Activated T-cell treated with anti-CD3 and anti-CD28 coated beads, Interleukin-2, amount 50 U/mL, for 4 hours (primary cell): ENCODE data around the gene LPCAT1. TPM values are rescaled to one million over a fixed set of nuclear protein-coding genes. Genes with fewer than 3 reads are reported as not detected.

Experiments
- ATAC-seq, 2 donors: fragments of 200-7000 bp; cut with Tn5 transposase; one replicate each; pipeline ENCODE4 v1.10.0; 2021
- DNase-seq: peaks from one replicate; pipeline ENCODE4 v3.0.0-alpha.2; 2020
- H3K27me3 Mint-ChIP-seq: one replicate; pipeline ENCODE4 v1.8.0; 2021; ENCODE audit warnings: low read depth, mixed read lengths
- H3K36me3 Mint-ChIP-seq: one replicate; pipeline ENCODE4 v1.8.0; 2022; ENCODE audit warnings: mixed read lengths; ENCODE audit not compliant: insufficient read depth
- H3K4me1 Mint-ChIP-seq: one replicate; pipeline ENCODE4 v1.8.0; 2021; ENCODE audit warnings: low read depth, mixed read lengths
- H3K4me3 Mint-ChIP-seq: one replicate; pipeline ENCODE4 v1.8.0; 2021; ENCODE audit warnings: mild to moderate bottlenecking, moderate library complexity, mixed read lengths
- H3K9me3 Mint-ChIP-seq: one replicate; pipeline ENCODE4 v1.8.0; 2021; ENCODE audit warnings: mixed read lengths
- total RNA-seq, 3 donors: library from RNA; stranded (reverse); gene quantifications; one replicate each; pipeline ENCODE4 v1.2.1, GENCODE V29; 2021

The LPCAT1 gene
- total RNA-seq, 3 donors from 2014 or later, result 60.6 to 76.8 (median 65.7) TPM

DNA sequence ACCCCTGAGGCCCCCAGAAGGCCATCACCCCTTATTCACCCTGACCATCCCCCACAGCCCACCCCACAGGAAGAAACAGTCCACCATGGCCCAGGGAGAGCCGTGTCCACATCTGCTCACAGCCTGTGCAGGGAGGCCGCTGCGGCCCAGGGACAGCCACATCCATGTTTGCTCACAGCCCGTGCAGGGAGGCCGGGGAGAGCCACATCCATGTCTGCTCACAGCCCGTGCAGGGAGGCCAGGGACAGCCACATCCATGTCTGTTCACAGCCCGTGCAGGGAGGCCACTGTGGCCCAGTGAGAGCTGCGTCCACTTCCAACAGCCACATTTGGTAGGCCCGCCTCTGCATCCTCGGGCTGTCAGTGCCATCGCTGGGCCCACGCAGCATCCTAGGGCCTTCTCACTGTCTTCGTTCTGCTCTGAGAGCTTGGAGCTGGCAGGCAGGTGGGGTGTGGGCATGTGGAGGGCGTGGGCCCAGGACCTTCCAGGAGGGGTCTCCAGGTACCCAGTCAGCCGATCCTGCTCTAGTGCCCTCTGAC lies 38.1 kb downstream of the LPCAT1 start:
- Mint-ChIP-seq H3K27me3 (no peaks in the 10 kb centered on the region), H3K4me1 (peaks cover 17% of the 10 kb centered on the region), H3K4me3 (no peak overlapping the region), H3K9me3 (no peaks in the 10 kb centered on the region), H3K36me3 (peaks cover 25% of the 10 kb centered on the region)
- ATAC-seq (no peak), DNase-seq (no peak)

GRCh38 chr5:1484730-1485578 lies 38.8 kb downstream of the LPCAT1 start:
- DNase-seq (no peak), ATAC-seq (no peak)
- Mint-ChIP-seq H3K4me1 (peaks cover 16% of the 10 kb centered on the region), H3K4me3 (no peak overlapping the region), H3K36me3 (peaks cover 23% of the 10 kb centered on the region), H3K9me3 (no peaks in the 10 kb centered on the region), H3K27me3 (no peaks in the 10 kb centered on the region)

DNA sequence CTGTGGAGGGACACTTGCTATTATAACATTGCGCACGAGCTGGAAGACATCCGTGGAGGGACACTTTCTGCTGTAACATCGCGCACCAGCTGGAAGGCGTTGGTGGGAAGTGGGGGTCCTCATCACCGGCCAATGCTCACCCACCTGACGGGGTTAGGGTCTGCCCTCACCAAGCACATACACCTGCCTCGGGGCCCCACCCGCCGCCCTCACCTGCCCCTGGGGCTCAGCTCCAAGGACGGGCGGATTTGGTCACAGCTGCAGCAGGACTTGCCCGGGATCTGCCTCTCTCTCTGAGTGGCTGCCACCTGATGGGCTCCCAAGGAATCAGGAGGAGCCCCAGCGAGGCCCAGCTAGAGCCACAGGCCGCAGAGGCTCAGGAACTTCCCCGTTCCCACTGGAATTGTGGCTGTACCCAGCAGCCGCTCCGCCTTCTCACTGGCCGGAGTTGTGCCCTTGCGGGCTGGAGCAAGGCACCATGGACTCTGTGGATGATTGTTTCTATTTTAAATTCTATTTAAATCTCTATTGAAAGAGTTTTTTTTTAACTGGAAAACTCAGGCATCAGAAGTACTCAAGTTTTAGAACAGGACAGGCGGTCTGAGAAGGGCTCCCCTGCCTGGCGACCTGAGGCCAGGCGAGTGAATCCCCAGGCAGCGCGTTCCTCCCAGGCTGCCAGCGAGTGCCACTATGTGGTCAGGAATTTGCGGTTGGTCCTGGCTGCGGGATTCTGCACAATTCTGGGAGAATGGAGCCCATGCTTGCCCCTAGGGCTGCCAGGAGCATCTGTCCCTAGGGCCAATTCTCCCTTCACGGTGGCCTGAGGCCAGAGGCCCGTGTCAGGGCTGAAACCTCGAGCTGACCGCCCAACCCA lies 39.7 kb downstream of the LPCAT1 start:
- no peak for ATAC-seq
- no peaks in the 10 kb centered on the region for H3K9me3 Mint-ChIP-seq
- H3K36me3 Mint-ChIP-seq, result peaks cover 17% of the 10 kb centered on the region
- H3K4me1 Mint-ChIP-seq, result peaks cover 12% of the 10 kb centered on the region
- no peaks in the 10 kb centered on the region for H3K27me3 Mint-ChIP-seq
- no peak overlapping the region for H3K4me3 Mint-ChIP-seq
- no peak for DNase-seq

GRCh38 chr5:1483064-1483463 lies 40.7 kb downstream of the LPCAT1 start:
- ATAC-seq, result no peak
- Mint-ChIP-seq H3K4me3 (no peak overlapping the region), H3K27me3 (no peaks in the 10 kb centered on the region), H3K9me3 (no peaks in the 10 kb centered on the region), H3K4me1 (peaks cover 6% of the 10 kb centered on the region), H3K36me3 (peaks cover 12% of the 10 kb centered on the region)
- no peak for DNase-seq

DNA sequence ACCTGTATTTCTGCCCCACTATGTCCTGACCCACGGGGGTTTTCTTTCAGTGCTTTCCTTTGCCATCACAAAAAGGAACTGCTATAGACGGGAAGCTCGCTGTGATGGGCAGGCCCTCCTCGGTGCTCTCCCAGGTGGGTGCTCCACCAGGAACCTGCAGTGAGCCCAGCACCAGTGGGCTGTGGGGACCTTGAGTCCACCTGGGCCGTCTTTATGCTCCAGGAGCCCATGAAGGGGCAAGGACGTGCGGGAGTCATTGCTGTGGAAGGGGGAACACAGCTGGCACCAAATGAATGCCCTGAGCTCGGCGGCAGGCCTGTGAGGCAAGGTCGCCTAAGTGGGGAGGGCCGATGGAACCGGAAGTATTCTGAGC lies 41.8 kb downstream of the LPCAT1 start:
- no peaks in the 10 kb centered on the region for H3K9me3 Mint-ChIP-seq
- DNase-seq (no peak), ATAC-seq (no peak)
- H3K4me1 Mint-ChIP-seq, result peaks cover 6% of the 10 kb centered on the region
- no peaks in the 10 kb centered on the region for H3K27me3 Mint-ChIP-seq
- H3K4me3 Mint-ChIP-seq, result no peak overlapping the region
- H3K36me3 Mint-ChIP-seq, result peaks cover 11% of the 10 kb centered on the region

DNA sequence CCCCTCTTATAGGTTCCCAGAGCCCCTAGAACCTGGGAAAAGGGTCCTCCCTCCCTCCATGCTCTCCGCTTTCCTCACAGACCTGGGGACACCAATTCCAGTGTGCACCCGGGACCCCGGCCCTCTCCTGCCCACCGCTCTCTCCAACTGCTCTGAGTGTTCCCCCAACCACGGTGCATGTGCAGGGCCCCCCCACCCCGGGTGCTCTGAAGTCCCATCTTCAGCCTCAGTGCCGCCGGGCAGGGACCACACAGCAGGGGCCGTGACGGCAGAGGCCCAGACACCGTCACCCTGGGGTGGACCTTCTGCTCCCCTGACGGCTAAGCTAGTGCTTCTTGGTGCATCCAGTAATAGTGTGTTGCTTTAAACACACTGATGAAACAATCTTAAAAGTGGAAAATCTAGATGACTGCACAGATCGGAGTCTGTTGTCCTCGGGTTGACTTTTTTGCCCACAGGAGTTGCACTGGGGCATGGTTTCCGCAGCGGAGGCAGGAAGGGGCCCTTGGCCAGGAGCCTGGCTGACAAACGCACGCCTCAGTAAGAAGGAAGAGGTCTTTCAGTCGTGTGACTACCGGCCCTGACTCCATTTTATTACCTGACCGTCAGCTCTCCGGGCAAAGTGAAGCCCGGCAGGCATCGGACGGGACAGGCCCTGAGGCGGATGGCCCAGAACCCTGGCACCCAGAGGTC lies 42.3 kb downstream of the LPCAT1 start:
- Mint-ChIP-seq H3K4me1 (peaks cover 6% of the 10 kb centered on the region), H3K27me3 (no peaks in the 10 kb centered on the region), H3K4me3 (no peak overlapping the region), H3K9me3 (no peaks in the 10 kb centered on the region), H3K36me3 (peaks cover 14% of the 10 kb centered on the region)
- ATAC-seq, result no peak
- DNase-seq, result no peak

- H3K27me3 Mint-ChIP-seq, result no peaks in the 10 kb centered on the region
- H3K9me3 Mint-ChIP-seq, result no peaks in the 10 kb centered on the region
- H3K4me1 Mint-ChIP-seq, result peaks cover 6% of the 10 kb centered on the region
- DNase-seq (no peak), ATAC-seq (no peak)
- no peak overlapping the region for H3K4me3 Mint-ChIP-seq
- H3K36me3 Mint-ChIP-seq, result peaks cover 14% of the 10 kb centered on the region
Observed at GRCh38 chr5:1480806-1481205, 43.0 kb downstream of the LPCAT1 start.

- peaks cover 5% of the 10 kb centered on the region for H3K4me1 Mint-ChIP-seq
- no peaks in the 10 kb centered on the region for H3K27me3 Mint-ChIP-seq
- ATAC-seq (no peak), DNase-seq (no peak)
- peaks cover 14% of the 10 kb centered on the region for H3K36me3 Mint-ChIP-seq
- no peaks in the 10 kb centered on the region for H3K9me3 Mint-ChIP-seq
- H3K4me3 Mint-ChIP-seq, result peak overlapping the region; percentile 5
Observed at GRCh38 chr5:1480217-1480616, 43.5 kb downstream of the LPCAT1 start.

DNA sequence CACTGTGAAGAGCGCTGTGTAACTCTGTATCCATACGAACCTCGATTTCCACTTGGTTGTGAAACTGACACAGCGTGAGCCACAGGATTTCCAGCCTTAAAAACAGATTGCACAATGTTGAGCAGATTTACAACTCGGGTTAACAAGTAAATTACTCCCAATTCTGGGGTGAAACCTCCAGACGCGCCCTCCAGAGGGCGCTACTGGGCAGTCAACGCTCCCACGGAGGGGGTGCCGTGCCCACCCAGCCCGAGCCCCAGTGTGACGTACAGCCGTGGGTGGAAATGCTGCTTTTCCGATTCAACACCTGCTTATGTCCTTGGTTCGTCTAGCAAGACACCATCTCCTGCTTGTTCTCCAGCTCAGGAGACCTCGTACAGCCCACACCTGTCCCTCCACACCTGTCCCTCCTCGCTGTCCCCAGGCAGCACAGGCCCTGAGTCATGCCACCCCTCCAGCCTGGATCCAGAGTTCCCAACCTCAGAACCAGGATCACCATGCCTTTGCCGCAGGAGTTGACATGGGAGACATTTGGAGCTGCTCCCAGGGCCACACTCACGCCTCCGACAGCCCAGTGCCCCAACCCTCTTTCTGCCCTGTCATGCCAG lies 44.1 kb downstream of the LPCAT1 start:
- no peaks in the 10 kb centered on the region for H3K9me3 Mint-ChIP-seq
- H3K4me3 Mint-ChIP-seq, result no peak overlapping the region
- DNase-seq (peak; percentile 47), ATAC-seq (peak; percentile 53 to 64)
- peaks cover 14% of the 10 kb centered on the region for H3K36me3 Mint-ChIP-seq
- H3K27me3 Mint-ChIP-seq, result no peaks in the 10 kb centered on the region
- H3K4me1 Mint-ChIP-seq, result peaks cover 4% of the 10 kb centered on the region

DNA sequence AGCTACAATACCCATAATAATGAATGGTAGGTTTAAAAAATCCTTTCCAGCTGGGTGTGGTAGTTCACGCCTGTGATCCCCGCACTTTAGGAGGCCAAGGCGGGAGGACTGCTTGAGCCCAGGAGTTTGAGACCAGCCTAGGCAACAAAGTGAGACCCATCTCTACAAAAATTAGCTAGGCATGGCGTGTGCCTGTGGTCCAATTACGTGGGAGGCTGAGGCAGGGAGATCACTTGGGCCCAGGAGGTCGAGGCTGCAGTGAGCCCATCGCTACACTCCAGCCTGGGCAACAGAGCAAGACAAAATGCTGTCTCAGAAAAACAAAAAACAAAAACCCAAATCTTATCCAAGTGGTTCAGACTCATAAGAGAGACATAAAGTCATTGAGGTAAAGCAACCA lies 44.7 kb downstream of the LPCAT1 start:
- H3K4me1 Mint-ChIP-seq, result peaks cover 4% of the 10 kb centered on the region
- H3K27me3 Mint-ChIP-seq, result no peaks in the 10 kb centered on the region
- no peak overlapping the region for H3K4me3 Mint-ChIP-seq
- no peak for DNase-seq
- no peaks in the 10 kb centered on the region for H3K9me3 Mint-ChIP-seq
- no peak for ATAC-seq
- H3K36me3 Mint-ChIP-seq, result peaks cover 15% of the 10 kb centered on the region

DNA sequence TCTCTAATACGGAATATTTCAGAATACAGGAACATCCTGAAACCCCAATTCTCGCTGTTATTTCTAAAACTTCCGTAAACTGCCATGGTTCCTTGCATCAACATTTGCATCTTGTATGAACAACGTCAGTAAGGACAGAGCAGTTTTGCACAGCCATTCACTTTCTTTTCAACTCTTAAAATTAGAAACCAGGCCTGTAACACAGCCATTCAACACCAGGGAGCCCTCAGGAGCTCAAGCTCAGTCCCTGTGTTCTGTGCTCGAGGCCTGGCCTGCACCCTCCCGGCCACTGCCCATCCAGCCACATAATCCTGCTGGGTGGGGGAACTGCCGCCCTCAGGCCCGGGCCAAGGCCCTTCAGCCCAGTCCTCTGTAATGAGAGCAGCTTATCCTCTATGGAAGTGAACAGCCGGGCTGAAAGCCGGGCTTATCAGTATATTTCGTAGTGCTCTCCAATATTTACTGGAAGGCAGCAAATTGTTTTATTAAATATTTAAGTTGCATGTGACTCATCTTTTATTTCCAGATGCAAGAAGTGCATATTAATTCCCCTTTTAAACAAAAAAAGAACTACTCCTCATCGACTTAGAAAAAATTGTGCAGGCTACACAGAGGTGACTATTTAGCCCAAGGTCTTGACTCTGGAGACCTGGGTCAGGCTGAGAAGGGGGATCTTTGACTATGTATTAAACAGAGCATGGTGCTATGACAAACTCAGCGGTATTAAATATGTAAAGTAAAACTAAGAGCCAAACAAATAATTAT lies 45.3 kb downstream of the LPCAT1 start:
- peaks cover 18% of the 10 kb centered on the region for H3K36me3 Mint-ChIP-seq
- ATAC-seq, result no peak
- H3K27me3 Mint-ChIP-seq, result no peaks in the 10 kb centered on the region
- H3K4me1 Mint-ChIP-seq, result peaks cover 4% of the 10 kb centered on the region
- no peak overlapping the region for H3K4me3 Mint-ChIP-seq
- no peak for DNase-seq
- H3K9me3 Mint-ChIP-seq, result no peaks in the 10 kb centered on the region

GRCh38 chr5:1477341-1477740 lies 46.4 kb downstream of the LPCAT1 start:
- DNase-seq (no peak), ATAC-seq (no peak)
- H3K4me3 Mint-ChIP-seq, result no peak overlapping the region
- peaks cover 21% of the 10 kb centered on the region for H3K36me3 Mint-ChIP-seq
- H3K4me1 Mint-ChIP-seq, result peaks cover 4% of the 10 kb centered on the region
- no peaks in the 10 kb centered on the region for H3K9me3 Mint-ChIP-seq
- no peaks in the 10 kb centered on the region for H3K27me3 Mint-ChIP-seq

DNA sequence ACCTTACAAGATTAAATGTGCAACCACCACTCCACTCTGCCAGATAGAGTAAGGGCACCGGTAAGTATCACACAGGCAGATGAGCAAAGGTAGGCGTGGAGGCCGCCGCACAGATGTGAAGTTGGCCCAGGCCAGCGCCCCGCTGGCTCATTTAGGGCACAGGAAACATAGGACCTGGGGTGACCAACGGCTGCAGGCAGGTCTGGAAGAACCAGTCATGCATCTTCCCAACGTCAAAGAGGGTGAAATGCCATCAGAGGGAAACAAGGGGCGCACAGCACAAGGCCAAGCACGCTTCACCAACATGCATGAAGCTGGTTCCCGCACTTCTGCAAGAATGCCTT lies 46.8 kb downstream of the LPCAT1 start:
- ATAC-seq, result no peak
- H3K9me3 Mint-ChIP-seq, result no peaks in the 10 kb centered on the region
- peaks cover 4% of the 10 kb centered on the region for H3K4me1 Mint-ChIP-seq
- H3K27me3 Mint-ChIP-seq, result no peaks in the 10 kb centered on the region
- no peak for DNase-seq
- no peak overlapping the region for H3K4me3 Mint-ChIP-seq
- peaks cover 21% of the 10 kb centered on the region for H3K36me3 Mint-ChIP-seq
